A673 (cell line): ENCODE measurements around the gene DPF3. TPM values are rescaled to one million over a fixed set of nuclear protein-coding genes. Genes with fewer than 3 reads are reported as not detected.

Experiments used
- BruUV-seq: library from RNA; stranded (reverse); fragments of 400-500 nt; replicated peaks from 2 replicates; lab custom pipeline; 2021; lab: Mats Ljungman, UMichigan
- CTCF ChIA-PET: fragments of 300-600 bp; sonication (Branson Sonifier 250); formaldehyde crosslinking; loops from one replicate; lab custom pipeline; 2022; ENCODE audit warnings: antibody characterized with exemption; lab: Charles Lee
- POLR2A ChIA-PET: fragments of 300-600 bp; sonication (Branson Sonifier 250); formaldehyde crosslinking; loops from one replicate; lab custom pipeline; 2022; ENCODE audit warnings: antibody characterized with exemption; ENCODE audit not compliant: low non-redundant PET; lab: Charles Lee
- DNase-seq: peaks from one replicate; pipeline ENCODE4 v3.0.0-alpha.2; 2015; ENCODE audit warnings: low spot score
- H3K27ac ChIP-seq: fragments of 200-600 bp; sonication (generic); 2 replicates; pipeline ENCODE4 v1.5.1; 2016; ENCODE audit warnings: mixed run types, low read depth, mild to moderate bottlenecking, mixed read lengths, antibody characterized with exemption, low read length; ENCODE audit not compliant: poor library complexity, severe bottlenecking
- H3K27me3 ChIP-seq: fragments of 200-600 bp; sonication (generic); replicated peaks from 2 replicates; pipeline ENCODE4 v1.6.1; 2017; ENCODE audit warnings: mixed run types, low read depth, mild to moderate bottlenecking, mixed read lengths, antibody characterized with exemption, low read length; ENCODE audit not compliant: insufficient read depth, poor library complexity
- H3K36me3 ChIP-seq: fragments of 200-600 bp; sonication (generic); 2 replicates; pipeline ENCODE4 v1.6.1; 2016; ENCODE audit warnings: mixed run types, mild to moderate bottlenecking, mixed read lengths, antibody characterized with exemption, low read length; ENCODE audit not compliant: insufficient read depth, poor library complexity, severe bottlenecking
- H3K4me1 ChIP-seq: fragments of 200-600 bp; sonication (generic); 2 replicates; pipeline ENCODE4 v1.6.1; 2017; ENCODE audit warnings: mixed run types, mild to moderate bottlenecking, mixed read lengths, antibody characterized with exemption, low read length; ENCODE audit not compliant: insufficient read depth, poor library complexity, severe bottlenecking
- H3K4me3 ChIP-seq: fragments of 200-600 bp; sonication (generic); 2 replicates; pipeline ENCODE4 v1.5.1; 2016; ENCODE audit warnings: low read depth, mixed run types, mild to moderate bottlenecking, mixed read lengths, low read length; ENCODE audit not compliant: poor library complexity, severe bottlenecking
- H3K9me3 ChIP-seq: fragments of 200-600 bp; sonication (generic); 2 replicates; pipeline ENCODE4 v1.6.1; 2016; ENCODE audit warnings: mixed run types, low read depth, mild to moderate bottlenecking, mixed read lengths, antibody characterized with exemption, low read length; ENCODE audit not compliant: poor library complexity, severe bottlenecking
- EZH2 ChIP-seq: fragments of 200-600 bp; sonication (generic); IDR thresholded peaks from 2 replicates; pipeline ENCODE4 v1.6.1; 2017; ENCODE audit warnings: borderline replicate concordance, low read depth, mild to moderate bottlenecking, mixed read lengths, antibody characterized with exemption, low read length; ENCODE audit not compliant: poor library complexity, severe bottlenecking
- intact Hi-C: fragments of 100-400 bp; cut with micrococcal nuclease; formaldehyde crosslinking; loops from one replicate; pipeline ENCODE4 v1.10.0; 2022; ENCODE audit not compliant: unreplicated experiment
- total RNA-seq: library from RNA; stranded (reverse); gene quantifications from 2 replicates; pipeline ENCODE4 v1.2.3, GENCODE V29; 2021
- TF ChIP-seq, protein P1 (sequence below): fragments of 300-800, 200-600 bp; sonication (generic); conservative IDR thresholded peaks from 2 replicates; pipeline ENCODE4 v1.5.1; 2017; ENCODE audit warnings: low read depth, mild to moderate bottlenecking, antibody characterized with exemption, low read length, moderate library complexity, mixed read lengths

The DPF3 gene
- total RNA-seq, 1 experiment from 2014 or later, result 15.7 TPM

- no peaks in the 10 kb centered on the region for H3K4me1 ChIP-seq
- intact Hi-C loops, result no loop called here
- TF ChIP-seq, protein P1, sequence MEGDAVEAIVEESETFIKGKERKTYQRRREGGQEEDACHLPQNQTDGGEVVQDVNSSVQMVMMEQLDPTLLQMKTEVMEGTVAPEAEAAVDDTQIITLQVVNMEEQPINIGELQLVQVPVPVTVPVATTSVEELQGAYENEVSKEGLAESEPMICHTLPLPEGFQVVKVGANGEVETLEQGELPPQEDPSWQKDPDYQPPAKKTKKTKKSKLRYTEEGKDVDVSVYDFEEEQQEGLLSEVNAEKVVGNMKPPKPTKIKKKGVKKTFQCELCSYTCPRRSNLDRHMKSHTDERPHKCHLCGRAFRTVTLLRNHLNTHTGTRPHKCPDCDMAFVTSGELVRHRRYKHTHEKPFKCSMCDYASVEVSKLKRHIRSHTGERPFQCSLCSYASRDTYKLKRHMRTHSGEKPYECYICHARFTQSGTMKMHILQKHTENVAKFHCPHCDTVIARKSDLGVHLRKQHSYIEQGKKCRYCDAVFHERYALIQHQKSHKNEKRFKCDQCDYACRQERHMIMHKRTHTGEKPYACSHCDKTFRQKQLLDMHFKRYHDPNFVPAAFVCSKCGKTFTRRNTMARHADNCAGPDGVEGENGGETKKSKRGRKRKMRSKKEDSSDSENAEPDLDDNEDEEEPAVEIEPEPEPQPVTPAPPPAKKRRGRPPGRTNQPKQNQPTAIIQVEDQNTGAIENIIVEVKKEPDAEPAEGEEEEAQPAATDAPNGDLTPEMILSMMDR, result no peak
- no peak for TF ChIP-seq EZH2
- no peaks in the 10 kb centered on the region for H3K9me3 ChIP-seq
- CTCF ChIA-PET, result no interaction called here
- no peaks in the 10 kb centered on the region for H3K27me3 ChIP-seq
- H3K27ac ChIP-seq, result no peak overlapping the region
- POLR2A ChIA-PET, result no interaction called here
- H3K4me3 ChIP-seq, result no peak overlapping the region
- no TSS peak for BruUV-seq
- no peaks in the 10 kb centered on the region for H3K36me3 ChIP-seq
- DNase-seq, result no peak
Measured at GRCh38 chr14:72800296-72800695, 93.6 kb downstream of the DPF3 start.

DNA sequence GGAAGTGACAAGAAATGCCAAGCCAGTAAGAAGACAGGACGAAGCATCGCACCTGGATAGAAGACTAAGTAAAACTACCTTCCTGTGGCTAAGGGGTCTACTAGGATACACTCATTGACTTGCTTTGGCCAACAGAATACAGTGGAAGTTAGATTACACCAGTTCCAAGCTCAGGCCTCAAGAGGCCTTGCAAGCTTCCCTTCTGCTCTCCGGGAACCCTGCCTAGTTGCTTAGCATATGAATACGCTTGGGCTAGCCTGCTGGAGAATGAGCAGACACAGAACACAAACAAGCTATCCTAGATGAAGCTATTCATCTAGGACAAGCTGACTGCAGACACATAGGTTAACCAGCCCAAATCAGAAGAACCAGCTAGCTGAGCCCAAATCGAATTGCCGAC is 97.0 kb downstream of the DPF3 start:
- ChIA-PET CTCF (no interaction called here), POLR2A (no interaction called here)
- Histone ChIP-seq H3K4me1 (no peaks in the 10 kb centered on the region), H3K9me3 (no peaks in the 10 kb centered on the region), H3K27me3 (no peaks in the 10 kb centered on the region), H3K36me3 (no peaks in the 10 kb centered on the region), H3K27ac (no peak overlapping the region), H3K4me3 (no peak overlapping the region)
- no peak for TF ChIP-seq EZH2
- TF ChIP-seq, protein P1, result no peak
- no TSS peak for BruUV-seq
- intact Hi-C loops, result no loop called here
- no peak for DNase-seq

- Histone ChIP-seq H3K4me1 (no peaks in the 10 kb centered on the region), H3K27me3 (no peaks in the 10 kb centered on the region), H3K27ac (no peak overlapping the region), H3K4me3 (no peak overlapping the region), H3K9me3 (no peaks in the 10 kb centered on the region), H3K36me3 (no peaks in the 10 kb centered on the region)
- BruUV-seq, result no TSS peak
- TF ChIP-seq, protein P1, result no peak
- no peak for TF ChIP-seq EZH2
- intact Hi-C loops, result no loop called here
- ChIA-PET CTCF (no interaction called here), POLR2A (no interaction called here)
- no peak for DNase-seq
Measured at GRCh38 chr14:72793156-72793939, 100.6 kb downstream of the DPF3 start.
